Chondrocyte (in vitro differentiated cells): Measurements from ENCODE around the gene STAMBP. TPM values are rescaled to one million over a fixed set of nuclear protein-coding genes. Genes with fewer than 3 reads are reported as not detected.
"Not testable (repeated sequence)": the region's sequence is repeated elsewhere in the genome, so short reads cannot be mapped to it uniquely, and the experiment has no call there.

Experiments used
- DNase-seq: peaks from one replicate; pipeline ENCODE4 v3.0.0; 2021; ENCODE audit warnings: mixed read lengths, low spot score
- H3K27ac Mint-ChIP-seq: one replicate; pipeline ENCODE4 v1.8.0; 2021; ENCODE audit warnings: mild to moderate bottlenecking, moderate library complexity, mixed read lengths; ENCODE audit not compliant: unreplicated experiment
- H3K27me3 Mint-ChIP-seq: 2 replicates; pipeline ENCODE4 v1.8.0; 2021; ENCODE audit warnings: low read depth, mixed read lengths
- H3K36me3 Mint-ChIP-seq: 2 replicates; pipeline ENCODE4 v1.8.0; 2021; ENCODE audit warnings: low read depth, mixed read lengths
- H3K4me1 Mint-ChIP-seq: 2 replicates; pipeline ENCODE4 v1.8.0; 2021; ENCODE audit warnings: low read depth, mild to moderate bottlenecking, mixed read lengths
- H3K4me3 Mint-ChIP-seq: one replicate; pipeline ENCODE4 v1.8.0; 2021; ENCODE audit warnings: mild to moderate bottlenecking, moderate library complexity, mixed read lengths; ENCODE audit not compliant: unreplicated experiment
- H3K9me3 Mint-ChIP-seq: 2 replicates; pipeline ENCODE4 v1.8.0; 2021; ENCODE audit warnings: low read depth, mixed read lengths
- total RNA-seq: library from RNA; stranded (reverse); gene quantifications from 3 replicates; pipeline ENCODE4 v1.2.1, GENCODE V29; 2021
- TF ChIP-seq, protein P1 (sequence below): fragments of 200-600 bp; sonication (generic); IDR thresholded peaks from 2 replicates; pipeline ENCODE4 v1.5.0; 2021; ENCODE audit warnings: antibody characterized with exemption, mild to moderate bottlenecking, moderate library complexity

Gene STAMBP
- total RNA-seq, 1 donor from 2014 or later = 32.1 TPM

DNA sequence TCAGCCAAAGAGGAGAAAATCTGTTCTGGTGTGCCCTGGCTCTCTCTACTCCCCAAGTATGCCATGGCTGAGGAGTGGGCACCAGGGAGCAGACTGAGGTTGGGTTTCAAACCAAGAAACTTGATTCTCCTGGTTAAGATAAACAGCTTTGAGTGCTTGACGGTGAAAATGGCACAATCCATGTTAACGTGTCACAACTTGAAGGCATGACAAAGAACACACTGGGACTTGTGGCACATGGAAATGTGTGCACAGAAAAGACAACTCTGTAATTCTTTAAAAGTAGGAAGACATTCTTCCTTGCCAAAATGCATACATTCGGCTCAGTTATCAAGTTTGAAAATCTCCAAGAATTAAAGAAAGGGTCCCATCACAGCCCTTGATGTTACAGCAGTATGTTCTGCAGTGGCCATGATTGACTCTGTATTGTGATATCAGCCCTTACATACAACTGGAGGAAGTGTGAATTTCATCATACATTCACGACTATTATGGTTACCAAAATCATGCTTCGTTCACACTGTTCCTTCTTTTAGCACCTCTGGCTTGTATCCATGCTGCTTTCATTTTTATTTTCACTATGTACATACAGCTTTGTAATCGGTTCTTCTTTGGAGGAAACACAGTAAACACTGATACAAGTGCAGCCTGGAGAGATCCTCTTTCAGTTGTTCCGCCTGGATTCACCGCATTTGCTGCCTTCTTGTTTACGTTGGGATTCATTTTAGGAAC, 48.5 kb downstream of the STAMBP start:
- H3K4me1 Mint-ChIP-seq = peaks cover 4% of the 10 kb centered on the region
- H3K4me3 Mint-ChIP-seq = no peak overlapping the region
- TF ChIP-seq, protein P1, sequence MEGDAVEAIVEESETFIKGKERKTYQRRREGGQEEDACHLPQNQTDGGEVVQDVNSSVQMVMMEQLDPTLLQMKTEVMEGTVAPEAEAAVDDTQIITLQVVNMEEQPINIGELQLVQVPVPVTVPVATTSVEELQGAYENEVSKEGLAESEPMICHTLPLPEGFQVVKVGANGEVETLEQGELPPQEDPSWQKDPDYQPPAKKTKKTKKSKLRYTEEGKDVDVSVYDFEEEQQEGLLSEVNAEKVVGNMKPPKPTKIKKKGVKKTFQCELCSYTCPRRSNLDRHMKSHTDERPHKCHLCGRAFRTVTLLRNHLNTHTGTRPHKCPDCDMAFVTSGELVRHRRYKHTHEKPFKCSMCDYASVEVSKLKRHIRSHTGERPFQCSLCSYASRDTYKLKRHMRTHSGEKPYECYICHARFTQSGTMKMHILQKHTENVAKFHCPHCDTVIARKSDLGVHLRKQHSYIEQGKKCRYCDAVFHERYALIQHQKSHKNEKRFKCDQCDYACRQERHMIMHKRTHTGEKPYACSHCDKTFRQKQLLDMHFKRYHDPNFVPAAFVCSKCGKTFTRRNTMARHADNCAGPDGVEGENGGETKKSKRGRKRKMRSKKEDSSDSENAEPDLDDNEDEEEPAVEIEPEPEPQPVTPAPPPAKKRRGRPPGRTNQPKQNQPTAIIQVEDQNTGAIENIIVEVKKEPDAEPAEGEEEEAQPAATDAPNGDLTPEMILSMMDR = no peak

DNA sequence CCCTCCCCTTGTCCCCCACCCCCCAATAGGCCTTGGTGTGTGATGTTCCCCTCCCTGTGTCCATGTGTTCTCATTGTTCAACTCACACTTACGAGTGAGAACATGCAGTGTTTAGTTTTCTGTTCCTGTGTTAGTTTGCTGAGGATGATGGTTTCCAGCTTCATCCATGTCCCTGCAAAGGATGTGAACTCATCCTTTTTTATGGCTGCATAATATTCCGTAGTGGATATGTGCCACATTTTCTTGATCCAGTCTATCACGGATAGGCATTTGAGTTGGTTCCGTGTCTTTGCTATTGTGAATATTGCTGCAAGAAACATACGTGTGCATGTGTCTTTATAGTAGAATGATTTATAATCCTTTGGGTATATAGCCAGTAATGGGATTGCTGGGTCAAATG, 49.2 kb downstream of the STAMBP start:
- not testable (repeated sequence) for H3K9me3 Mint-ChIP-seq, H3K4me3 Mint-ChIP-seq

More for the DNA sequence above, 48.5 kb downstream of the STAMBP start:
- no peaks in the 10 kb centered on the region for H3K27me3 Mint-ChIP-seq
- H3K9me3 Mint-ChIP-seq = no peaks in the 10 kb centered on the region
- DNase-seq = no peak
- no peak overlapping the region for H3K27ac Mint-ChIP-seq
- peaks cover 4% of the 10 kb centered on the region for H3K36me3 Mint-ChIP-seq

DNA sequence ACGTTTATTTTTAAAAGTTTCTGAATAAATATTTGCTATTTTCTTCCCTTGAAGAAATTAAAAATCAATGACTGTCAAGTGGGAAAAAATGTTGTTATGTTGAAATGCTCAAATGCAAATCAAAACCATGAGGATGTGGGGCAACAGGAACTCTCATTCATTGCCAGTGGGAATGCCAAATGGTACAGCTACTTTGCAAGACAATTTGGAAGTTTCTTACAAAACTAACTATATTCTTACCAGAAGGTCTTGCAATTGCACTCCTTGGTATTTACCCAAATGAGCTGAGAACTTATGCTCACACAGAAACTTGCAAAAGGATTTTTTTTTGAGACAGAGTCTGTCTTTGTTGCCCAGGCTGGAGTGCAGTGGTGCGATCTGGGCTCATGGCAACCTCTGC, 56.6 kb downstream of the STAMBP start:
- TF ChIP-seq, protein P1 = no peak
- no peaks in the 10 kb centered on the region for H3K36me3 Mint-ChIP-seq
- H3K4me3 Mint-ChIP-seq = no peak overlapping the region
- H3K9me3 Mint-ChIP-seq = no peaks in the 10 kb centered on the region
- H3K27me3 Mint-ChIP-seq = no peaks in the 10 kb centered on the region
- H3K27ac Mint-ChIP-seq = no peak overlapping the region
- no peak for DNase-seq
- peaks cover 4% of the 10 kb centered on the region for H3K4me1 Mint-ChIP-seq

More for the DNA sequence above, 49.2 kb downstream of the STAMBP start:
- DNase-seq, H3K27ac Mint-ChIP-seq, H3K27me3 Mint-ChIP-seq, H3K36me3 Mint-ChIP-seq, H3K4me1 Mint-ChIP-seq: not testable (repeated sequence)

DNA sequence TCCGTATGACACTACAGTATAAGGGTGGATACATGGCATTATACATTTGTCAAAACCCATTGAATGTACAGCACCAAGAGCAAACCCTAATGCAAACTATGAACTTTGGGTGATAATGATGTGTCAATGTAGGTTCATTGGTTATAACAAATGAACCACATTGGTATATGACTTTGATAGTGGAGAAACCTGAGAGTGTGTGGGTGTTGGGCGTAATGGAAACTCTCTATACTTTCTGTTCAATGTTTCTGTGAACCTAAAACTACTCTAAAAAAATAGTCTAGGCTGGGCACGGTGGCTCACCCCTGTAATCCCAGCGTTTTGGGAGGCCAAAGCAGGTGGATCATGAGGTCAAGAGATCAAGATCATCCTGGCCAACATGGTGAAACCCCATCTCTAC, 57.6 kb downstream of the STAMBP start:
- no peaks in the 10 kb centered on the region for H3K27me3 Mint-ChIP-seq
- H3K4me3 Mint-ChIP-seq = no peak overlapping the region
- peaks cover 9% of the 10 kb centered on the region for H3K4me1 Mint-ChIP-seq
- no peaks in the 10 kb centered on the region for H3K36me3 Mint-ChIP-seq
- DNase-seq = no peak
- TF ChIP-seq, protein P1 = no peak
- no peaks in the 10 kb centered on the region for H3K9me3 Mint-ChIP-seq
- no peak overlapping the region for H3K27ac Mint-ChIP-seq

DNA sequence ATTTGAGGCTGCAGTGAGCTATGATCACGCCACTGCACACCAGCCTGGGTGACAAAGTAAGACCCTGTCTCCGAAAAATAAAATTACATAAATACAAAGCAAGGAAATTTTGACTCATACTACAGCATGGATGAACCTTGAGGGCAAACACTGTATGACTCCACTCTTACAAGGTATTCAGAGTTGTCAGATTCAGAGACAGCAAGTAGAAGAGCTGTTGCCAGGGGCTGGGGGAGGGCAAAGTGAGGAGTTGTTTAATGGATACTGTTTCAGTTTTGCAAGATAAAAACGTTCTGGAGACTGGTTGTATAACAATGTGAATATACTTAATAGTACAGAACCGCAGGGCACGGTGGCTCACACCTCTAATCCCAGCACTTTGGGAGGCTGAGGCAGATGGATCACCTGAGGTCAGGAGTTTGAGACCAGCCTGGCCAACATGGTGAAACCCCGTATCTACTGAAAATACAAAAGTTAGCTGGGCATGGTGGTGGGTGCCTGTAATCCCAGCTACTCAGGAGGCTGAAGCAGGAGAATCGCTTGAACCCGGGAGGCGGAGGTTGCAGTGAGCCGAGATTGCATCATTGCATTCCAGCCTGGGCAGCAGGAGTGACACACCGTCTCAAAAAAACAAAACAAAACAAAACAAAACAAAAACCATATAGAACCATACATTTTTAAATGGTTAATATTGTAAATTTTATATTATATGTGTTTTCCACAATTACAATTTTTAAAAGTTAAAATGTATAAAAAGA, 59.0 kb downstream of the STAMBP start:
- not testable (repeated sequence) for H3K9me3 Mint-ChIP-seq, H3K36me3 Mint-ChIP-seq, H3K4me3 Mint-ChIP-seq, DNase-seq, H3K27me3 Mint-ChIP-seq
- H3K27ac Mint-ChIP-seq = peak overlapping the region; percentile 5
- H3K4me1 Mint-ChIP-seq = peaks cover 24% of the 10 kb centered on the region

DNA sequence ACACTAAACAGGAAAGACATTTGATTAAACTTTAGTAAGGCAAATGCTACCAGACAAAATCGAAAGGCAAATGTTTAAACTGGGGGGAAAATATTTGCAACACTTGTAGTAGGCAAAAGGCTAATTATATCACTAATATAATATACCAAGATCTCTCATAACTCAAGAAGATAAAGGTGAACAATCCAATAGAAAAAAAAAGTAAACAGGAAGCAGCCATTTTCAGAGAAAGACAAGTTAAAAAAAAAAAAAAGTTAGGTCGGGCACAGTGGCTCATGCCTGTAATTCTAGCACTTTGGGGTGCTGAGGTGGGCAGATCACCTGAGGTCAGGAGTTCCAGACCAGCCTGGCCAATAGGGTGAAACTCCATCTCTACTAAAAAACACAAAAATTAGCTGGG, 59.6 kb downstream of the STAMBP start:
- Mint-ChIP-seq H3K9me3 (no peaks in the 10 kb centered on the region), H3K36me3 (peaks cover under 1% of the 10 kb centered on the region), H3K27me3 (no peaks in the 10 kb centered on the region), H3K27ac (no peak overlapping the region), H3K4me3 (no peak overlapping the region), H3K4me1 (peaks cover 30% of the 10 kb centered on the region)
- no peak for DNase-seq
- TF ChIP-seq, protein P1 = no peak
